HCT116 (cell line): ENCODE results near the gene RABGAP1. TPM values are rescaled to one million over a fixed set of nuclear protein-coding genes. Genes with fewer than 3 reads are reported as not detected.
A peak's percentile ranks its signal among the peaks of the same experiment; 100 is the strongest.

Experiments
- ATAC-seq: fragments of 200-7000 bp; cut with Tn5 transposase; 2 replicates; pipeline ENCODE4 v1.9.1; 2020; ENCODE audit warnings: mild to moderate bottlenecking, moderate library complexity
- BruUV-seq: library from RNA; stranded (reverse); fragments of 400-500 nt; replicated peaks from 2 replicates; lab custom pipeline; 2021; lab: Mats Ljungman, UMichigan
- CTCF ChIA-PET: fragments of 300-600 bp; sonication (Branson Sonifier 250); formaldehyde crosslinking; loops from one replicate; lab custom pipeline; 2021; ENCODE audit warnings: antibody characterized with exemption; lab: Charles Lee
- POLR2A ChIA-PET: fragments of 300-600, 350-600 bp; sonication (Branson Sonifier 250); formaldehyde crosslinking; loops from one replicate; lab custom pipeline; 2021; ENCODE audit warnings: antibody characterized with exemption; lab: Charles Lee
- RAD21 ChIA-PET, 2 experiments: fragments of 300-600 bp; sonication (Branson Sonifier 250); formaldehyde crosslinking; loops; one replicate each; lab custom pipeline; 2023; ENCODE audit warnings: low total read pairs in 2 of 2; ENCODE audit not compliant: uncharacterized antibody in 2 of 2, unreplicated experiment in 2 of 2, low non-redundant PET in 1 of 2; lab: Charles Lee
- DNase-seq: peaks from one replicate; pipeline ENCODE4 v3.0.0-alpha.2; 2010; ENCODE audit warnings: low read depth, low spot score
- H2AFZ ChIP-seq: fragments of 200-600 bp; shearing (Covaris generic), sonication (generic); 2 replicates; pipeline ENCODE4 v1.6.1; 2017; ENCODE audit warnings: low read depth, mixed run types, mixed read lengths, antibody characterized with exemption, low read length; ENCODE audit not compliant: poor library complexity, severe bottlenecking
- H3K27ac ChIP-seq: 2 replicates; pipeline ENCODE4 v1.5.1; 2012; ENCODE audit warnings: low read depth, low read length
- H3K27me3 ChIP-seq: fragments of 200-600 bp; sonication (generic); 2 replicates; pipeline ENCODE4 v1.6.1; 2016; ENCODE audit warnings: mixed run types, low read length, mixed read lengths; ENCODE audit not compliant: insufficient read depth
- H3K36me3 ChIP-seq, 2 experiments: fragments of 200-500 bp in 1 of 2; fragments of 200-600 bp in 1 of 2; sonication (Bioruptor generic) in 1 of 2; sonication (generic) in 1 of 2; 2 replicates each; pipeline versions ENCODE4 v1.5.1 to v1.6.1; 2014 to 2016; ENCODE audit warnings: low read length in 2 of 2, inconsistent platforms in 1 of 2, mixed read lengths in 1 of 2, mixed run types in 1 of 2; ENCODE audit not compliant: insufficient read depth in 2 of 2, control insufficient read depth in 1 of 2
- H3K4me1 ChIP-seq, 2 experiments: fragments of 200-600 bp in 1 of 2; sonication (generic) in 1 of 2; 2 replicates each; pipeline versions ENCODE4 v1.5.1 to v1.6.1; 2012 to 2017; ENCODE audit warnings: low read length in 2 of 2, inconsistent platforms in 1 of 2, mild to moderate bottlenecking in 1 of 2, mixed read lengths in 1 of 2, mixed run types in 1 of 2, moderate library complexity in 1 of 2; ENCODE audit not compliant: insufficient read depth in 2 of 2, control insufficient read depth in 1 of 2
- H3K4me2 ChIP-seq: fragments of 200-600 bp; sonication (generic); 2 replicates; pipeline ENCODE4 v1.6.1; 2017; ENCODE audit warnings: mixed run types, low read length, mixed read lengths
- H3K4me3 ChIP-seq, 2 experiments: fragments of 200-600 bp in 1 of 2; sonication (generic) in 1 of 2; replicated peaks in 1 of 2; 2 replicates each; pipeline ENCODE4 v1.5.1; 2011 to 2016; ENCODE audit warnings: low read length in 2 of 2, control low read depth in 1 of 2, low read depth in 1 of 2, mild to moderate bottlenecking in 1 of 2, mixed read lengths in 1 of 2, mixed run types in 1 of 2
- H3K79me2 ChIP-seq: fragments of 200-600 bp; sonication (generic); 2 replicates; pipeline ENCODE4 v1.6.1; 2017; ENCODE audit warnings: mild to moderate bottlenecking, mixed run types, low read length, moderate library complexity, mixed read lengths; ENCODE audit not compliant: insufficient read depth
- H3K9ac ChIP-seq: fragments of 200-600 bp; sonication (generic); 2 replicates; pipeline ENCODE4 v1.6.1; 2016; ENCODE audit warnings: low read length, mixed read lengths
- H3K9me2 ChIP-seq: fragments of 200-600 bp; sonication (generic), shearing (Covaris generic); 2 replicates; pipeline ENCODE4 v1.6.1; 2017; ENCODE audit warnings: mixed run types, mild to moderate bottlenecking, moderate library complexity; ENCODE audit not compliant: insufficient read depth
- H3K9me3 ChIP-seq, 2 experiments: fragments of 200-500 bp in 1 of 2; fragments of 200-600 bp in 1 of 2; sonication (Bioruptor generic) in 1 of 2; sonication (generic) in 1 of 2; 2 replicates each; pipeline ENCODE4 v1.6.1; 2014 to 2017; ENCODE audit warnings: low read length in 2 of 2, mixed read lengths in 2 of 2, inconsistent platforms in 1 of 2, low read depth in 1 of 2, mild to moderate bottlenecking in 1 of 2, mixed run types in 1 of 2, moderate library complexity in 1 of 2; ENCODE audit not compliant: control insufficient read depth in 1 of 2, insufficient read depth in 1 of 2
- H4K20me1 ChIP-seq: fragments of 200-600 bp; sonication (generic), shearing (Covaris generic); 2 replicates; pipeline ENCODE4 v1.6.1; 2017; ENCODE audit warnings: mixed run types, mild to moderate bottlenecking, moderate library complexity; ENCODE audit not compliant: insufficient read depth
- ATF3 ChIP-seq: IDR thresholded peaks from 2 replicates; pipeline ENCODE4 v1.6.1; 2012
- CBX3 ChIP-seq: IDR thresholded peaks from 2 replicates; pipeline ENCODE4 v1.6.1; 2012; ENCODE audit warnings: low read depth
- CTCF ChIP-seq, 3 experiments: fragments of 200-600 bp in 1 of 3; sonication (generic) in 1 of 3; IDR thresholded peaks in 2 of 3; conservative IDR thresholded peaks in 1 of 3; 2 replicates each; pipeline ENCODE4 v1.5.1; 2012 to 2017; ENCODE audit warnings: low read depth in 2 of 3, low read length in 2 of 3, antibody characterized with exemption in 1 of 3, borderline replicate concordance in 1 of 3, control low read depth in 1 of 3, mild to moderate bottlenecking in 1 of 3, mixed read lengths in 1 of 3, mixed run types in 1 of 3, moderate library complexity in 1 of 3; ENCODE audit not compliant: insufficient read depth in 1 of 3
- POLR2A ChIP-seq: IDR thresholded peaks from 2 replicates; pipeline ENCODE4 v1.7.0; 2011; ENCODE audit warnings: borderline replicate concordance; ENCODE audit not compliant: insufficient read depth, insufficient read length; ENCODE audit errors: extremely low read depth
- RAD21 ChIP-seq: IDR thresholded peaks from 2 replicates; pipeline ENCODE4 v1.6.1; 2012; ENCODE audit warnings: low read depth, mild to moderate bottlenecking
- REST ChIP-seq: IDR thresholded peaks from 2 replicates; pipeline ENCODE4 v1.6.1; 2012; ENCODE audit warnings: low read depth
- intact Hi-C: fragments of 100-400 bp; cut with micrococcal nuclease; formaldehyde crosslinking; loops from 2 replicates; pipeline ENCODE4 v1.10.0; 2022
- total RNA-seq: library from RNA; stranded (reverse); gene quantifications from one replicate; pipeline ENCODE4 v1.2.1, GENCODE V29; 2021; ENCODE audit not compliant: unreplicated experiment

RABGAP1 gene
- total RNA-seq, 1 experiment from 2014 or later, result 29.7 TPM

- no peak for ATAC-seq
- BruUV-seq, result no TSS peak
- H3K36me3 ChIP-seq, result peaks cover 17 to 23% of the 10 kb centered on the region in 2 experiments; a peak in 3 of 4 replicates
- intact Hi-C loops, result no loop called here
- RAD21 ChIA-PET, result no interaction called here
- no peak for TF ChIP-seq POLR2A
- TF ChIP-seq REST, result no peak
- TF ChIP-seq, all 23 proteins: peak for 0
- H3K27ac ChIP-seq, result no peak overlapping the region
- H4K20me1 ChIP-seq, result no peaks in the 10 kb centered on the region
- no peak overlapping the region for H3K9ac ChIP-seq
- DNase-seq, result no peak
- H3K27me3 ChIP-seq, result no peaks in the 10 kb centered on the region
- no peaks in the 10 kb centered on the region for H3K9me2 ChIP-seq
- H3K4me3 ChIP-seq, result no peak overlapping the region
- no peak overlapping the region for H2AFZ ChIP-seq
- CTCF ChIA-PET, result interaction anchor here (1.5 kb wide), 1 partner anchor 250 kb away, joined by 7 read pairs; no protein-coding TSS in a partner anchor
- POLR2A ChIA-PET, result no interaction called here
- no peaks in the 10 kb centered on the region for H3K9me3 ChIP-seq
- H3K4me2 ChIP-seq, result no peak overlapping the region
- H3K79me2 ChIP-seq, result no peaks in the 10 kb centered on the region
- H3K4me1 ChIP-seq, result no peaks in the 10 kb centered on the region
These were observed 158.7 kb downstream of the RABGAP1 start for GRCh38 chr9:123099548-123099947.

GRCh38 chr9:123102375-123103113 lies 161.7 kb downstream of the RABGAP1 start:
- RAD21 ChIA-PET, result interaction anchor here in 1 of 2 experiments (1.0 kb wide), 1 partner anchor 247 kb away, joined by 3 read pairs; no protein-coding TSS in a partner anchor
- intact Hi-C loops, result loop anchor here (5.0 kb wide), 1 partner anchor 250 kb away; no protein-coding TSS in a partner anchor
- no peak overlapping the region for H3K9ac ChIP-seq
- DNase-seq (no peak), ATAC-seq (peak; percentile 44; the same call in 1 of the 2 replicates)
- no peak overlapping the region for H3K27ac ChIP-seq
- POLR2A ChIA-PET, result no interaction called here
- H3K9me3 ChIP-seq, result no peaks in the 10 kb centered on the region
- H4K20me1 ChIP-seq, result no peaks in the 10 kb centered on the region
- TF ChIP-seq RAD21 (peak; percentile 25; the same call in 1 of the 2 replicates), CTCF (IDR thresholded peaks at IDR 0.05 in 2 of 3, conservative IDR thresholded peaks at IDR 0.05 in 1 of 3; ENCODE audit: borderline replicate concordance in 1 of 3, insufficient read depth in 1 of 3, low read depth in 2 of 3, low read length in 2 of 3) (peak; percentile 13 to 45 (median 17); a peak in 2 of 6 replicates), ATF3 (no peak), CBX3 (no peak)
- no TSS peak for BruUV-seq
- no peaks in the 10 kb centered on the region for H3K79me2 ChIP-seq
- H3K4me1 ChIP-seq, result no peaks in the 10 kb centered on the region
- peaks cover 17 to 18% of the 10 kb centered on the region in 2 experiments; a peak in 3 of 4 replicates for H3K36me3 ChIP-seq
- no peak overlapping the region for H3K4me2 ChIP-seq
- CTCF ChIA-PET, result interaction anchor here (0.8 to 2.4 kb wide), 4 partner anchors 12 to 247 kb away, joined by 3 to 14 read pairs (median 4); no protein-coding TSS in a partner anchor
- no peak overlapping the region for H2AFZ ChIP-seq
- no peak overlapping the region for H3K4me3 ChIP-seq
- no peaks in the 10 kb centered on the region for H3K9me2 ChIP-seq
- no peaks in the 10 kb centered on the region for H3K27me3 ChIP-seq
